HFF-Myc (cell line): Measurements from ENCODE around the gene NR4A1.

Experiments
- DNase-seq: peaks from one replicate; pipeline ENCODE4 v3.0.0-alpha.2; 2011; ENCODE audit warnings: low read depth; ENCODE audit errors: extremely low read depth
- H3K4me3 ChIP-seq: replicated peaks from 2 replicates; pipeline ENCODE4 v1.5.1; 2011; ENCODE audit warnings: low read depth, mild to moderate bottlenecking, control low read depth, low read length
- TF ChIP-seq, protein P1 (sequence below): IDR thresholded peaks from 2 replicates; pipeline ENCODE4 v1.5.1; 2012; ENCODE audit warnings: mild to moderate bottlenecking, low read depth, low read length, control low read depth; ENCODE audit errors: missing control alignments

NR4A1 gene

DNA sequence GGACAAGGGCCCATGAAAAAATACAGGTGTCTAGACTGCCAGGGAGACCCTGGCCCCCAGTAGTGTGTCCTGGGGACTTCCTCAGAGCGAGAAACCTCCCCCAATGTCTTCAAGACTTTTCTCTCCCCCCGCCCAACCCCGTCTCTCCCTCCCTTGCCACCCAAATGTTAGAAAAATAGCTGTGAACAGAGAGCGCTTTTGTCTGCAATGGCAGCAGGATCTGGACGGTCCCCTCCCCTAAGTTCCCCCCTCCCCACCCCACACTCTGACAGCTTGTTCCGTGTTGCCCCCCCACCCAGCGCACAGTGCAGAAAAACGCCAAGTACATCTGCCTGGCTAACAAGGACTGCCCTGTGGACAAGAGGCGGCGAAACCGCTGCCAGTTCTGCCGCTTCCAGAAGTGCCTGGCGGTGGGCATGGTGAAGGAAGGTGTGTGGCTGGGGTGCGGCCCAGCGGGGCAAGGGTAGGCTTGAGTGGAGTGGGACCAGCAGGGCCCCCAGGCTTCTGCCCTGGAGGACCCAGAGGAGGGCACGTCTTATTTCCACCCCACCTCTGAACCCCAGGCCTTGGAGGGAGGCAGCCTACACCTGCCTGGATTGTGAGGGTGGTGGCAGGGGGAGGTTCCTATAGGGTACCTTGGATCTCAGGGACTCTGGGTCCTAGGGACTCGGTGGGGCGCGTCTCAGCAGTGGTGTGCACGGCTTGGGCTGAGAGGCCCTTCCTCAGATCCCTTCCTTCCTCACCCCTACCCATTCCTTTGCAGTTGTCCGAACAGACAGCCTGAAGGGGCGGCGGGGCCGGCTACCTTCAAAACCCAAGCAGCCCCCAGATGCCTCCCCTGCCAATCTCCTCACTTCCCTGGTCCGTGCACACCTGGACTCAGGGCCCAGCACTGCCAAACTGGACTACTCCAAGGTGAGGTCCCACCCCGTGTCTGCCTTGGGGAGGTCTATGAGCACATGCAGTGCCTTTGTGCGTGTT lies 4.8 kb downstream of the NR4A1 start:
- TF ChIP-seq, protein P1, sequence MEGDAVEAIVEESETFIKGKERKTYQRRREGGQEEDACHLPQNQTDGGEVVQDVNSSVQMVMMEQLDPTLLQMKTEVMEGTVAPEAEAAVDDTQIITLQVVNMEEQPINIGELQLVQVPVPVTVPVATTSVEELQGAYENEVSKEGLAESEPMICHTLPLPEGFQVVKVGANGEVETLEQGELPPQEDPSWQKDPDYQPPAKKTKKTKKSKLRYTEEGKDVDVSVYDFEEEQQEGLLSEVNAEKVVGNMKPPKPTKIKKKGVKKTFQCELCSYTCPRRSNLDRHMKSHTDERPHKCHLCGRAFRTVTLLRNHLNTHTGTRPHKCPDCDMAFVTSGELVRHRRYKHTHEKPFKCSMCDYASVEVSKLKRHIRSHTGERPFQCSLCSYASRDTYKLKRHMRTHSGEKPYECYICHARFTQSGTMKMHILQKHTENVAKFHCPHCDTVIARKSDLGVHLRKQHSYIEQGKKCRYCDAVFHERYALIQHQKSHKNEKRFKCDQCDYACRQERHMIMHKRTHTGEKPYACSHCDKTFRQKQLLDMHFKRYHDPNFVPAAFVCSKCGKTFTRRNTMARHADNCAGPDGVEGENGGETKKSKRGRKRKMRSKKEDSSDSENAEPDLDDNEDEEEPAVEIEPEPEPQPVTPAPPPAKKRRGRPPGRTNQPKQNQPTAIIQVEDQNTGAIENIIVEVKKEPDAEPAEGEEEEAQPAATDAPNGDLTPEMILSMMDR = no peak
- H3K4me3 ChIP-seq = no peak overlapping the region
- DNase-seq = no peak

- no peak for DNase-seq
- H3K4me3 ChIP-seq = no peak overlapping the region
- TF ChIP-seq, protein P1 = no peak
Measured at GRCh38 chr12:52056801-52057637, 5.8 kb downstream of the NR4A1 start.

- no peak for DNase-seq
- no peak overlapping the region for H3K4me3 ChIP-seq
- TF ChIP-seq, protein P1 = no peak
Measured at GRCh38 chr12:52057638-52058576, 6.7 kb downstream of the NR4A1 start.

GRCh38 chr12:52058631-52059361 lies 7.6 kb downstream of the NR4A1 start:
- DNase-seq = no peak
- TF ChIP-seq, protein P1 = no peak
- H3K4me3 ChIP-seq = no peak overlapping the region

DNA sequence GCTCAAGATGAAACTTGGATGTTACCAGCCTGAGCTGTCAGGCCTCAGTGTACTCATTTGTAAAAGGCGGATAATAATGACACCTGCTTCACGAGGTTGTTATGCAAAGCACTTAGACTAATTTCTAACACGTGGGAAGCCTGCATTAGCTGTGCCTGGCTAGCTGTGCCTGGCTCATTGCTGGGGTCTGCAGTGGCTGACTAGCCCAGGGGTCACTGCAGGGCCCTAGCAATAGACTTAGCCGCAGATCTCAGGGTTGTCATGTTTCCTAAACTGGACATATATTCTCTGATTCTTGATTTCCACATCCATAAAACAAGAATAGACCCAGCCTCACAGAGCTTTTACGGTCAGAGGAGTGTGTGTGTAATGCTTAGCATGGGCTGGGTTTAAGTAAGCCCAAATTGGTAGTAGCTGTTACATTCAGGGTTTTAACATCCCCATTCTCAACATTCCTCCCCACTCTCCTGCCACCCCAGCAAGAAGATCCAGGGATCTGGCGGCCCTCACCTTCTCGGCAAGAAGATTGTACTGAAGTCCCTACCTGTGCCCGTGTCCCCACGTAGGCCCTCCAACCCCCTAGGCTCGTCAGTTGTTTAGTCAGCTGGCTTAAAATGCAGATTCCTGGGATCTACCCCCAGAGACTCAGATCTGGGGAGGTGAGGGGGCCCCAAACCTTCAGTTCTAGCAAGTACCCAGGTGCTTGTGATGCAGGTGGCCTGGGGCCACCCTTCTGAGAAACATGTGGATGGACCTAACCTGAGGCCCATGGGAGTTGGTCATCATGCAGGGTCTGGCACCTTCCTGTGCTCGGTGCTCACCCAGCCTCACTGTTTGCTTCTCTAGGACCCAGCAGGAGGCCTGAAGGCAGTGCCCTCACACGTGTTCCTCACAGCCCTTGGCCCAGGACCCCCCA lies 8.6 kb downstream of the NR4A1 start:
- no peak overlapping the region for H3K4me3 ChIP-seq
- TF ChIP-seq, protein P1 = no peak
- DNase-seq = no peak
